GM18909 (cell line): ENCODE measurements around the gene C1orf226.

ENCODE experiments used
- ATAC-seq: cut with Tn5 transposase; IDR thresholded peaks from one replicate; pipeline ENCODE4 v1.9.1; 2021; ENCODE audit warnings: mild to moderate bottlenecking; ENCODE audit not compliant: unreplicated experiment, poor library complexity

Gene C1orf226

DNA sequence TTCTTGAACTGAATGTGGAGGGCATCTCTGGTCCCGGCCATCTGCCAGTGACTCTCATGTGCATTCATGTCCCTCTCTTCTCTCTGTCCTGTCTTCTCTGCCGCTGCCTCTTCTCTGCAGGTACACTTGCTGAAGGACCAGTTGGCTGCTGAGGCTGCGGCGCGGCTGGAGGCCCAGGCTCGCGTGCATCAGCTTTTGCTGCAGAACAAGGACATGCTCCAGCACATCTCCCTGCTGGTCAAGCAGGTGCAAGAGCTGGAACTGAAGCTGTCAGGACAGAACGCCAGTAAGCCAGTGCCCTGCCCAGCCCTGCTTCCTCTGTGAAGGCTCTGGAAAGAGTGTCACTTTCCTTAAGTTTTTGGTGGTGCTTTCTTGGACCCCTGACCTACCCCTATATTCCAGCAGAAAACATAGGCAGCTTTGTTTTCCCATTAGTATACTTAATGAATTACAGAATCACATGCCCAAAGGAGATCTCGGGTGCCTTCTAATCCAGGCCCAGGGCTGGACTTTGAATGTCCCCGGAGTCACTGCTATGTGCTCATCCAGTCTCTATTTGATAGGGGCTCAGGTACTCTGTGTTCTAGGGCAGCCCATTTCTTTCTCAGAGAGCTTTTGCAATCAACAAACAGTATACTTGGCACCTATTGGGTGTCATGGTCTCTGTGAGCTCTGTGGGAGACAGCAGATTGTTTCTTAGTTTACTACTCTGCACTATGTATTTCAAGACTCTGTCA is 16.1 kb upstream of the C1orf226 start:
- ATAC-seq = no peak

DNA sequence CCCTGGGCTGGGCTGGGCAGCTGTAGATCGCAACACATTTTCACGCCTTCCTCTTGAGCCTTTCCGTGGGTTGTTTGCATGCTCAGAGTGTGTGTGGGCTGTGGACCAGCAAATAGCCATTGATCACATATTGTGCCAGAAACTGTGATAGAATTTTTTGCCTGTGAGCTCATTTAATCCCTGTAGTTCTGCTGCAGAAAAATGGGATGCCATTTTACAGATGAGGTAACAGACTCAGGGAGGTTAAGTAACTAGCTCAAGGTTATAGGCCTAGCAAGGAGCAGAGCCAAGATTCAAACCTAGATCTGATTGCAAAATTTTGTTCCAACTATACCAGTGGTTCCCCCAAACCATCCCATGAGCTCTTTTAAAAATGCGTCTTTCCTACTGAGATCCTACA is 15.4 kb upstream of the C1orf226 start:
- no peak for ATAC-seq

DNA sequence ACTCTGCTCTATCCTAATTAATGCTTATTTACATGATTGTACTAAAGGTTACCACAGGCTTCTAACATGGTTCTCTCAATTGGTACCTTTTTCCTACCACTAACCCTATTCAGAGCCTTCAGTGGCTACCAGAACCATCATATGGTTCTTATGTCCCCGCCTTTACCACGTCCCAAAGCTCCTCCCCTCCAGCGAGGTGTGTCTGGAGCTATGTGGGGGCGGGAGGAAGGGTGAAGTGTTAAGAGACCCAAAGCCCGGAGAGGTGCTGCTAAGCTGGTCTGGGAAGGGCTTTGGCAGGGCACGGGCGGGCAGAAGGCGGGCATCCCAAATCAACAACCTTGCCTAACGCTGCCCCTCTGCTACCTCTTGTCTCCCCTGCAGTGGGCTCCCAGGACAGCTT is 14.9 kb upstream of the C1orf226 start:
- no peak for ATAC-seq

DNA sequence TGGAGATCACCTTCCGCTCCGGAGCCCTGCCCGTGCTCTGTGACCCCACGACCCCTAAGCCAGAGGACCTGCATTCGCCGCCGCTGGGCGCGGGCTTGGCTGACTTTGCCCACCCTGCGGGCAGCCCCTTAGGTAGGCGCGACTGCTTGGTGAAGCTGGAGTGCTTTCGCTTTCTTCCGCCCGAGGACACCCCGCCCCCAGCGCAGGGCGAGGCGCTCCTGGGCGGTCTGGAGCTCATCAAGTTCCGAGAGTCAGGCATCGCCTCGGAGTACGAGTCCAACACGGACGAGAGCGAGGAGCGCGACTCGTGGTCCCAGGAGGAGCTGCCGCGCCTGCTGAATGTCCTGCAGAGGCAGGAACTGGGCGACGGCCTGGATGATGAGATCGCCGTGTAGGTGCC is 14.5 kb upstream of the C1orf226 start:
- ATAC-seq = no peak

DNA sequence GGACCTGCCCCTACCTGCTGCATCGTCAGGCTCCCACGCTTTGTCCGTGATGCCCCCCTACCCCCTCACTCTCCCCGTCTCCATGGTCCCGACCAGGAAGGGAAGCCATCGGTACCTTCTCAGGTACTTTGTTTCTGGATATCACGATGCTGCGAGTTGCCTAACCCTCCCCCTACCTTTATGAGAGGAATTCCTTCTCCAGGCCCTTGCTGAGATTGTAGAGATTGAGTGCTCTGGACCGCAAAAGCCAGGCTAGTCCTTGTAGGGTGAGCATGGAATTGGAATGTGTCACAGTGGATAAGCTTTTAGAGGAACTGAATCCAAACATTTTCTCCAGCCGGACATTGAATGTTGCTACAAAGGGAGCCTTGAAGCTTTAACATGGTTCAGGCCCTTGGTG is 13.8 kb upstream of the C1orf226 start:
- ATAC-seq = no peak

DNA sequence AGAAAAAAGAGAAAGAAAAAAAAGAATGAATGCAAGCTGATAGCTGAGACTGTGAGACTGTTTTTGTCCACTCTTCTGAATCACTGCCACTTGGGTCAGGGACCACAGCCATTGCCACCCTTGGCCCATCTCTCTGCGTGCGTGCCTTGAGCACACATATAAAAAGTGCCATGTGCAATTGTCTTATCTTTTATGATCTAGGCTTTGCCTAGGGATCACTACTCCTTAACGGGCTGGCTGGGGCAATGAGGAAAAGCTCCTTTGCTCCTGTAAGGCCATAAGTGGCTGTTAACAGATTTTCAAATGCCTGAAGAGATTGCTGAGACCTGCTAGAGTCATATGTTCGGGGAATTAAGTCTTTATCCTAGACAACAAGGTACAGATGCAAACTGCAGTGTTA is 13.1 kb upstream of the C1orf226 start:
- no peak for ATAC-seq

DNA sequence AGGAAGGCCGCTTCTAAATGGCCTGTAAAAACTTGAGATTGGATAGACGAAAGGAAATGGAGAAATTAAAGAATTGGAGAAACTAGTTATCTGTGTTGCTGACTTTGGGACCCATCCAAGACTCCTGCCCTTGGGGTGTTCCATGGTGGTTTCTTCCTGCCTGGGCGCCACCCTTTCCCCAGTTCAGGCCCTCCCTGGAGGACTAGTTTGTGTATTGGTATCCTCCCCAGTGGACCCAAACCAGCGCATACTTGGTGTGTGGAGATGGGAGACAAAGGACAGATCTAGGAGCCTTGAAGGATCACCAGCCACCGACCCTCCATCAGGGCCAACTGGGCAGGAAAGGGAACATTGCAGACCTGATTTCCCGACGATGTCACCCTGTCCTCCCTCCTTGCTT is 12.0 kb upstream of the C1orf226 start:
- ATAC-seq = no peak

DNA sequence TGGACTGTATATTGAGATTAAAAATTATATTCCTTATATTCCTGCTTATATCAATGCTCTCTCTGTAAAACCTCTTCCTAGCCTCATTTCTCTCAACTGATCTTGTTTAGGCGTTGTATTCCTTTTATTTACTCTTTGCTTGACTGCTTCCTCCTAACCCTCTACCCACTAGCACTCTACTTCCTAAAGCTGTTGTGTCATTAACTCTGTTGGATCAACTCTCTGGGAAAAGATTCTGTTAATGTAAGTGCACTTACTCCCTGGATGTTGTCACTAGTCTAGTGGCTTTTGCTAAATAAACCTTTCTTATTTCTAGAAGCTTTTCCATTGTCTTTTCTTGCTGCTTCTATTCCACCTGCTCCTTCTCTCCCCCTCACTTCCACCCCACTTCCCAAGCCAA is 11.4 kb upstream of the C1orf226 start:
- ATAC-seq = no peak

DNA sequence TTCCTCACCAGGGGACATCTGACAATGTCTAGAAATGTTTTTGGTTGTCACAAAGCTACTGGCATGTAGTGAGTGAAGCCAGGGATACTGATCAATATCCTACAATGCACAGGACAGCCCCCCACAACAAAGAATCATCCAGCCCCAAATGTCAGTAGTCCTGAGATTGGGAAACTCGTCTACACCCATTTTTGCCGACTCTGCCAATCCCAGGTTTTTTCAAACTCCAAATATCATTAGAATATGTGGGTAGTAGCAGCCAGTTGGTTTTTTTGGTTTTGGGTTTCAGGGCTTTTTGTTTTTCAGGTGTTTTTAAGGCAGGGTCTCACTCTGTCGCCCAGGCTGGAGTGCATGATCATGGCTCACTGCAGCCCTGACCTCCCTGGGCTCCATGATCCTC is 10.8 kb upstream of the C1orf226 start:
- no peak for ATAC-seq

DNA sequence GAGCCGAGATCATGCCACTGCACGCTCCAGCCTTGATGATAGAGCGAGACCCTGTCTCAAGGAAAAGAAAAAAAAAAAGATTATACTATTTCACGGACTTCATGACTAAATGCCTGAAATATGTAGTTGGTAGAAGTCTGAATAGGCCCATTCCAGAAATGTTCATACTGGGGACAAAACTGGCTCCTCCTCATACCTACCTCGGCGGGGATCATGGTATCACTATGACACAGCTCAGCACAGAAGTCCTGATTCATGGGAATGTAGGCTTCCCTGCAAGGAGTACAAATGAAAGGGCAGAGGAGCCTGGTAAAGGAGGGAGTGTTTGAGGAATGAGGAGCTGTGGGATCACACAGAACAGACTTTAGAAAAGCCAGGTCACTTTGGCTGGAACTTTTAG is 9.9 kb upstream of the C1orf226 start:
- no peak for ATAC-seq

DNA sequence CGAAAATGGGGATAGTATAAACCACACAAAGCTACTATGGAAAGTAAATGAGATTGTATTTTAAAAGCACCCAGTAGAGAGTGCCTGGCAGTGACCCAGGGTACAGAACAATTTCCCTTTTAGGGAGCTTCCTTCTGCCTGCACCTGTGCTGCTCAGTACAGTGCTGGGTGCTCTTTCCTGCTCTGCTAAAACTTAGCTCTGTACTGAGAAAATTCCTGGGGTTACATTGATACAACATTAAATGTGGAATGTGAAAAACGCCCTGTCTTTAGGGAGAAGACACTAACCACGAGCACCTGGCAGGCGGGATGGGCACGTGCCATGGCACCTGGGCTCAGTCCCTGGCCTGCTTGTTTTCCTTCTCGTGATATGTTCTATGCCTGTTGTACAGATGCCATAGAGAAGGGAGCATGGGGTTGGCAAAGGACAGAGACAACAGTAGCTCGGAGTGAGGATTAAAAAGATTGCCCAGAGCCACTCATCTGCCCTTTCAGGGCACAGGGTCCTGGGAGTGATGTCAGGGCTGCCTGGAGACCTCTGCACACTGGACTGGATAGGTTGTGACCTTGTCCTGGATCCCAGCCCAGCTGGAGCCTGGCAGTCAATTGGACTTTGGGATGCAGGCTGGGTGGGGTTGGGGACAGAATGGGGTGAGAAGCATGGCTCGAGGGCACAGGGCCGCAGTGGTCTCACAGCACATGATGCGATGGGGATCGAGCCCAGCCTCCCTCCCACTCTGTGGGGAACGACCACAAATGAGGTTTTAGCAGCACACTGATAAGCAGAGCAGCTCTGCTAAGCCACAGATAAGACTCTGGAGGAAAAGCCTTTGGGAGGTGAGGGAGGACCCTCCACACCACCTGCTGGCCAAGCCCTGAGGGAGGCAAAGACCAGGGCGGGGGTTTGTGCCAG is 9.1 kb upstream of the C1orf226 start:
- ATAC-seq = no peak

DNA sequence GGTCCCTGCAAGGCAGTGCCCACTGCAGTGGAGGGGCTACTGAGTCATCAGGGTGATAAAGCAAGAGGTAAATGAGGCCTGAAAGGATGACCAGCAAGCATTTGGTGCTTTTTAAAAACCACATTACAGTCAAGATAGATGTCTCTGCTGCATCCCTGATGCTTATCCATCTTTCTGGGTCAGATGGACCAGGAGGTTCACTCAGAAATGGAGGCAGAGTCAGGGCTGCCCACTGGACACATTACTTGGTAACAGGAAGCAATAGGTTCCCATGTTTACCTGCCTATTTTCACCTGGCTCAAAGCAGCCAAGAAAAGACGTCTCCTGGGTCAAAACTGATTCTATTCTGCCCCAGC is 8.5 kb upstream of the C1orf226 start:
- ATAC-seq = no peak

DNA sequence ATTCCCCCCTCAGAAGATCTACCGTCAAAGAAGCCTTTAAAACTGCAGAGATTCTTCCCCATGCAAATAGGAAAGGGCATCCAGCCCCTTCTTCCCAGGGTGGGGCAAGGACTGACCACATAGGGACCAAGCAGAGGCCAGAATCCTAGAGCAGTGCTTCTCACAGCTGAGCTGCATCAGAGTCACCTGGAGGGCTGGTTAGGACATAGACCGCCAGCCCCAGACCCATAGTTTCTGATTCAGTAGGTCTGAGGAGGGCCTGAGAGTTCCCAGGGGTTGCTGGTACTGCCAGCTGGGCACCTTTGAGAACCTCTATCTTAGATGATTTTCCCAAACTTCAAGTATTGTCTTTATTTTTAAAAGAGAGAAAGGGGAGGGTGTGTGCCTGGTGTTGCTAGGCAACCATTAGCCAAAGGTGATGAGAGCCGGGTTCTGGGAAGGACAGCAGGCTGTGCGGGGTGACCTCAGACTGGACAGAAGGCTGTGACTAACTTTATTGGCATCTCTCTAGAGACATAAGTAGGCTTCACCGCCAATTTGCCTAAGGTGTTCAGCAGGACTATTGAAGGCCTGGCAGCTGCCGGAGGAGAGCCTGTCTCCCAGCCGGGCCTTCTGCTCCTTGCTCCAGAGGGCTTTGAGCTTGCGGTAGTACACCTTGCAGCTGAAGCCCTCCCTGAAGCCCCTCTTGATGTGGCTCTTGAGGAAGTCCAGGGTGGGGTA is 7.8 kb upstream of the C1orf226 start:
- no peak for ATAC-seq

DNA sequence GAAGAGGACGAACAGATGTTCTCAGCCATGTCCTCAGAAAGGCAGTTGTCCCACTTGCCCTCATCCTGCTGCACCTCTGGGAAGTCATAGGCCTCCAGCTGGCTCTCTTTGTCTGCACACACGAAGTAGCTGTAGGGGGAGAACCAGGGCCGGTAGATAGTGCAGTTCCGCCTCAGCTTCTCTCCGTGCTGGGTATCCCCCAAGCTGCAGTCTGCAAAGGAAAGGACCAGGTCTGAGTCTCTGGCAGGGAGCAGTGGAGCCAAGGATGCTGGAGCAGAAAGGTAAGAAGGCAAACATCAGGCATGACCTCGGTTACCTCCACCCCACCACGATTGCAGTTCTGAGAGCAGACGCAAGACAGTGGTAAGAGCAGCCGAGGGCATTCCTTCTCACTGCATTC is 7.1 kb upstream of the C1orf226 start:
- ATAC-seq = no peak

DNA sequence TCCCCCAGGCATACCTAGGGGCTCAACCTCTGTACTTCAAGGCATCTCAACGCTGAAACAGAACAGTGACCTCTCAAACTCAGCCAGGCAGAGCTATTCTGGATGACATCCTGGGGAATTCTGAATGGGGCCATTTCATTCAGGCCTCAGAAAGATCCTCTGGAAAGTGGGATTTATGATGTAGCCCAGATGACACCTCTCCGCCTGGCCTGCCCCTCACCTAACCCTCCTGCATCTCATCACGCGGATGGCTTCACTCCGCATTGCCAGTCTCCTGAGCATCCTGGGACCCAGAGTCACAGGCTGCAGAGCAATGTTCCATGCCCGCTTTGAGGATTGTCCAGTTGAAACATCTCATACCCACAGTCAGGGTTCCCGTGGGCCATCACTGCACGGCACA is 6.1 kb upstream of the C1orf226 start:
- no peak for ATAC-seq

DNA sequence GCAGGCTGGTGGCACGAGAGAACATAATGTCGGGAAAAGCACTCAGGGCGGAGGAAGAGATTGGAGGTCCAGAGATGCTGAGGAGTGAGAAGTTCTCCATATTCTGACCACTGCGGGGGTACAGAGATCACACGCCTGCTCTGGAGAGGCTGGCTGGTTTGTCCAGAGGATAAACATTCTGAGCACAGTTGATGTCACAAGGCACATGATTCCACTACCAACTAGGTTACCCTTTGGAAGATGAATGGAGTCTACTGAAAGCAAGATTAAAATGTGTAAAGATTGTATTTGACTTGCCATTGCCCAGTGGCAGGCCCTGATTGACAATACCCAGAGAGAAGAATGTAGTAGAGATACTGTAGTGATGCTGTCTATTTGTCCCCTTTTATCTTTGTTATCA is 4.8 kb upstream of the C1orf226 start, which contains the start of gene SPATA46:
SPATA46 (minus strand) TSS at position 164 of the 400 bp plus-strand sequence; CDS start at position 100, 64 bp downstream.
- no peak for ATAC-seq

DNA sequence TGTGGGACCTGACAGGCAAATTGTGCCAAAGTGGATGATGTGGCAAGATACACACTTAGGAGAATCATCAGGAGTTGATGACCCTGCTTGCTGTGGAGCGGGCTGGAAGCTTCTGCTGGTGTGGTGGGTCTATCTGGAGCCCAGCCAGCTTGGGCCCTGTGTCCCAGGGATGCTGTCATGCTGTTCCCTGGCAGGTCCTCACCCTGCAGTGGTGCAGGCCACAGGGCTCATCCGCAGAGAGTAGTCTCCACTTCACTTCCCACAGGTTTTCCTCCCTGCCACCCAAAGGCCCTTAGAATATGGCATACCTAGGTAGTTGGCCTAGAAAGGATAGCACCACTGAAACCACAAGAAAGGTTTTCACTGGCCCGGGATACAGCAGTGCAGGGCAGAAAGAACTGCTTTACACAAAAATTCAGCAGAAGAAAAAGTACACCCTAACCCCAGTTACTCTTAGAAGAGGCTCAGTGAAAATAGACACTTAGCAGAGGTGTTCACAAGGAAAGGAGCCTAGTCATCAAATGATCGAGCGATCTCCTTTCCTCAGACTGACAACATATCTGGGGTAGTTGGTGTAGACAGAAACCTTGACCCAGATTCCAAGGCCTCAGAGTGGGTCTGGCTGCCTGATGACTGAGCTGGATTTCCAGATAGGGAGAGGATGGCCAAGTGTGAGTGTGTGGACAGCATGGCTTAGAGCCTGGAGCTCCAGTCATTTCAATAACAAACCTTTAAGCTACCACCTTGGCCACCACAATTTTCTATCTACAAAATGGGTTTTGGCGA is 1.3 kb upstream of the C1orf226 start:
- ATAC-seq = no peak

DNA sequence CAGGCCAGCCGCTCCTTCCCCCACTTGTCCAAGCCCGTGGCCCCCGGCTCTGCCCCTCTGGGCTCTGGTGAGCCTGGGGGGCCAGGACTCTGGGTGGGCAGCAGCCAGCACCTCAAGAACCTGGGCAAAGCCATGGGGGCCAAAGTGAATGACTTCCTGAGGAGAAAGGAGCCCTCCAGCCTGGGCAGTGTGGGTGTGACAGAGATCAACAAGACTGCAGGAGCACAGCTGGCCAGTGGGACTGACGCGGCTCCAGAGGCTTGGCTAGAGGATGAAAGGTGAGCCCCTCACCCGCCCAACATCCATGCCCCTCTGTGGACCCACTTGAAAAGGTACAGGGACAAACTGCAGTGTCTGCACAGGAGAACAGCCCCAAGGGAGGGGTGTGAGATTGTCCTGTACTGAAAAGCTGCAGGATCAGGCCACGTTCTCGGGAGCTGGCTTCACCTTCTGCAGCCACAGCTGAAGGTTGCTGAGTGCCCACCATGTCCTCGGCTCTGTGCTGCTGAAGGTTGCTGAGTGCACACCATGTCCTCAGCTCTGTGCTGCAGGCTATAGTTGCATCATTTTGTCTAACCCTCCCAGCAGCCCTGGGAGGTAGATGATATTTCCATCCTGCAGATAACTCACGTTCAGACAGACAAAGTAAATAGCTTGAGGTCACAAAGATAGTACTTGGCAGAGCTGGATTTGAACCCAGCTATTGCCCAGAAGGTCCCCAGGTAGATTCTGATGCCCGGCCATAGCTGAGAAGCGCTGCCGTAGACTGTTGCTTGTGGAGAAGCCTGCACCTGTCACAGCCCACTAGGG is 618 bp downstream of the C1orf226 start:
- ATAC-seq = no peak

DNA sequence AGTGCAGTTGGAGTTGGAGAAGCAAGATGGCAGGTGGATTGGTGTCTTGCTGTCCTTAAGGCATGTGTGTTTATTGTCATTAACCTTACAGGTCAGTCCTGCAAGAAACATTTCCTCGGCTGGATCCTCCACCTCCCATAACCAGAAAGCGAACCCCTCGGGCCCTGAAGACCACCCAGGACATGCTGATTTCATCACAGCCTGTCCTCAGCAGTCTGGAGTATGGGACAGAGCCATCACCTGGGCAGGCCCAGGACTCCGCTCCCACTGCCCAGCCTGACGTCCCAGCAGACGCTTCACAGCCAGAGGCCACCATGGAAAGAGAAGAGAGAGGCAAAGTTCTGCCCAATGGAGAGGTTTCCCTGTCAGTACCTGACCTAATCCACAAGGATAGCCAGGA is 1.6 kb downstream of the C1orf226 start:
- no peak for ATAC-seq
